GM23338 (cell line): ENCODE results near the gene CASTOR2. TPM values are rescaled to one million over a fixed set of nuclear protein-coding genes. Genes with fewer than 3 reads are reported as not detected.

Source experiments
- ATAC-seq: fragments of 200-7000 bp; cut with Tn5 transposase; 3 replicates; pipeline ENCODE4 v1.9.1; 2020
- DNase-seq: peaks from one replicate; pipeline ENCODE4 v3.0.0-alpha.2; 2015; ENCODE audit warnings: low spot score
- H2AFZ ChIP-seq: fragments of 200-600 bp; sonication (generic); 2 replicates; pipeline ENCODE4 v1.8.0; 2016; ENCODE audit warnings: antibody characterized with exemption, mild to moderate bottlenecking, moderate library complexity
- H3F3A ChIP-seq: fragments of 200-600 bp; sonication (generic); replicated peaks from 2 replicates; pipeline ENCODE4 v1.8.0; 2017; ENCODE audit warnings: antibody characterized with exemption, mixed run types, low read depth
- H3K27ac ChIP-seq: fragments of 200-600 bp; sonication (generic); 2 replicates; pipeline ENCODE4 v1.6.1; 2016; ENCODE audit warnings: low read depth
- H3K27me3 ChIP-seq: fragments of 200-600 bp; sonication (generic); 2 replicates; pipeline ENCODE4 v1.8.0; 2016; ENCODE audit warnings: mild to moderate bottlenecking, mixed run types, moderate library complexity; ENCODE audit not compliant: insufficient read depth
- H3K36me3 ChIP-seq: fragments of 200-600 bp; sonication (generic); 2 replicates; pipeline ENCODE4 v1.8.0; 2016; ENCODE audit warnings: mild to moderate bottlenecking; ENCODE audit not compliant: insufficient read depth
- H3K4me1 ChIP-seq: fragments of 200-600 bp; sonication (generic); 2 replicates; pipeline ENCODE4 v1.8.0; 2016; ENCODE audit warnings: mild to moderate bottlenecking, moderate library complexity; ENCODE audit not compliant: insufficient read depth
- H3K4me2 ChIP-seq: fragments of 200-600 bp; sonication (generic); 2 replicates; pipeline ENCODE4 v1.7.1; 2017; ENCODE audit warnings: mixed run types
- H3K4me3 ChIP-seq: fragments of 200-600 bp; sonication (generic); 2 replicates; pipeline ENCODE4 v1.6.1; 2016; ENCODE audit warnings: mixed run types
- H3K79me2 ChIP-seq: fragments of 200-600 bp; sonication (generic); replicated peaks from 2 replicates; pipeline ENCODE4 v1.8.0; 2017; ENCODE audit warnings: mild to moderate bottlenecking; ENCODE audit not compliant: insufficient read depth
- H3K9me2 ChIP-seq: fragments of 200-600 bp; sonication (generic); 2 replicates; pipeline ENCODE4 v1.8.0; 2017; ENCODE audit not compliant: insufficient read depth
- H4K20me1 ChIP-seq: fragments of 200-600 bp; sonication (generic); replicated peaks from 2 replicates; pipeline ENCODE4 v1.8.0; 2017; ENCODE audit warnings: mild to moderate bottlenecking; ENCODE audit not compliant: insufficient read depth
- H3K27ac Mint-ChIP-seq: 2 replicates; pipeline ENCODE4 v1.8.0; 2020; ENCODE audit warnings: inconsistent platforms, mild to moderate bottlenecking, moderate library complexity, mixed read lengths
- H3K27me3 Mint-ChIP-seq: 3 replicates; pipeline ENCODE4 v1.8.0; 2022; ENCODE audit warnings: low read depth, mild to moderate bottlenecking, moderate library complexity, mixed read lengths, inconsistent platforms; ENCODE audit not compliant: insufficient read depth, poor library complexity
- H3K36me3 Mint-ChIP-seq: 3 replicates; pipeline ENCODE4 v1.8.0; 2021; ENCODE audit warnings: low read depth, mild to moderate bottlenecking, inconsistent platforms, moderate library complexity, mixed read lengths
- H3K4me1 Mint-ChIP-seq: 3 replicates; pipeline ENCODE4 v1.8.0; 2020; ENCODE audit warnings: mild to moderate bottlenecking, inconsistent platforms, mixed read lengths
- H3K4me3 Mint-ChIP-seq: 3 replicates; pipeline ENCODE4 v1.8.0; 2021; ENCODE audit warnings: moderate library complexity, mild to moderate bottlenecking, inconsistent platforms, mixed read lengths
- H3K9me3 Mint-ChIP-seq: 3 replicates; pipeline ENCODE4 v1.8.0; 2020; ENCODE audit warnings: moderate library complexity, mild to moderate bottlenecking, inconsistent platforms, mixed read lengths
- CREB1 ChIP-seq: fragments of 250-450 bp; sonication (Bioruptor Pico); IDR thresholded peaks from 2 replicates; pipeline ENCODE4 v1.5.0; 2020; ENCODE audit warnings: low read depth, mild to moderate bottlenecking, moderate library complexity
- EZH2 ChIP-seq: fragments of 200-600 bp; sonication (generic); IDR thresholded peaks from one replicate; pipeline ENCODE4 v1.8.0; 2017; ENCODE audit warnings: antibody characterized with exemption, mild to moderate bottlenecking, low read depth; ENCODE audit not compliant: unreplicated experiment
- EZH2phosphoT487 ChIP-seq: fragments of 200-600 bp; sonication (generic); IDR thresholded peaks from one replicate; pipeline ENCODE4 v1.8.1; 2018; ENCODE audit warnings: antibody characterized with exemption; ENCODE audit not compliant: unreplicated experiment
- JUNB ChIP-seq: IDR thresholded peaks from one replicate; pipeline ENCODE4 v1.6.1; 2016; ENCODE audit warnings: antibody characterized with exemption; ENCODE audit not compliant: unreplicated experiment
- NANOG ChIP-seq: IDR thresholded peaks from 2 replicates; pipeline ENCODE4 v1.6.1; 2016; ENCODE audit warnings: antibody characterized with exemption, borderline replicate concordance
- POLR2AphosphoS5 ChIP-seq: IDR thresholded peaks from 2 replicates; pipeline ENCODE4 v1.6.1; 2016; ENCODE audit warnings: antibody characterized with exemption, low read depth
- STAT1 ChIP-seq: IDR thresholded peaks from one replicate; pipeline ENCODE4 v1.6.1; 2016; ENCODE audit warnings: antibody characterized with exemption; ENCODE audit not compliant: unreplicated experiment
- ZNF114 ChIP-seq: fragments of 250-450 bp; sonication (Bioruptor Pico); IDR thresholded peaks from 2 replicates; pipeline ENCODE4 v1.5.0; 2020; ENCODE audit warnings: mild to moderate bottlenecking, moderate library complexity
- ZNF331 ChIP-seq: fragments of 250-450 bp; sonication (Bioruptor Pico); IDR thresholded peaks from 2 replicates; pipeline ENCODE4 v1.5.0; 2020; ENCODE audit warnings: low read depth, mild to moderate bottlenecking, moderate library complexity
- polyA plus RNA-seq: library from polyadenylated mRNA; unstranded; fragments of >200 nt; fragmentation: Nextera tagmentation; extraction: Ambion mirVana; gene quantifications from 2 replicates; pipeline ENCODE4 v1.2.1, GENCODE V29; 2016
- total RNA-seq: library from RNA; depleted of rRNA; stranded (reverse); fragments of >200 nt; shearing (Covaris generic); gene quantifications from 2 replicates; pipeline ENCODE4 v1.2.3, GENCODE V29; 2014
- TF ChIP-seq, protein P1 (sequence below): IDR thresholded peaks from 2 replicates; pipeline ENCODE4 v1.6.1; 2016; ENCODE audit warnings: antibody characterized with exemption
- TF ChIP-seq, protein P2 (sequence below), 2 experiments: fragments of 200-600 bp in 1 of 2; sonication (generic) in 1 of 2; conservative IDR thresholded peaks; 2 replicates each; pipeline versions ENCODE4 v1.5.1 to v1.6.1; 2016 to 2017; ENCODE audit warnings: antibody characterized with exemption in 2 of 2, low read depth in 2 of 2, mild to moderate bottlenecking in 2 of 2, moderate library complexity in 1 of 2
- TF ChIP-seq, protein P3 (sequence below): IDR thresholded peaks from one replicate; pipeline ENCODE4 v1.6.1; 2018; ENCODE audit warnings: antibody characterized with exemption; ENCODE audit not compliant: unreplicated experiment
- TF ChIP-seq, protein P4 (sequence below): fragments of 250-450 bp; sonication (Bioruptor Pico); IDR thresholded peaks from 2 replicates; pipeline ENCODE4 v1.5.0; 2020; ENCODE audit warnings: mild to moderate bottlenecking, moderate library complexity

Gene CASTOR2
- total and polyA plus RNA-seq, 2 experiments from 2014 or later, result 3.2 to 35.7 TPM

DNA sequence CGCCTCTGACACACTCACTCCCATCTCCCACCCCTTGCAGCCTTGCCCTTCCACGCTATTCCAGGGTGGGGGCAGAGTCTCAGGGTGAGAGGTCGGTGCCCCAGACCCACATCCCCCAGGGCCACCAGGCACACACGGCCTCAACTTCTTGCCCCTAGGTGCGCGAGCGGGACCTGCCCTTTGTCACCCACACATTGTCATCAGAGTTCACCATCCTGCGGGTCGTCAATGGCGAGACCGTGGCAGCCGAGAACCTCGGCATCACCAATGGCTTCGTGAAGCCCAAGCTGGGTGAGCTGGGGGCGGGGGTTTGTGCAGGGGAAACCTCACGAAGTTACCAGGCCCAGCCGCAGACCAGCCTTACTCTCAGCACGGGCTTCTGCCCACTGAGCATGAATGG, 53.3 kb downstream of the CASTOR2 start:
- no peaks in the 10 kb centered on the region for H3K36me3 ChIP-seq
- Mint-ChIP-seq H3K27ac (no peak overlapping the region), H3K9me3 (no peaks in the 10 kb centered on the region), H3K27me3 (peaks cover 12% of the 10 kb centered on the region), H3K4me3 (no peak overlapping the region), H3K4me1 (no peaks in the 10 kb centered on the region; the same call in 2 of the 3 replicates), H3K36me3 (peaks cover 8% of the 10 kb centered on the region; the same call in 2 of the 3 replicates)
- H3K79me2 ChIP-seq, result no peaks in the 10 kb centered on the region
- no peak for ATAC-seq
- H3K4me1 ChIP-seq, result no peaks in the 10 kb centered on the region
- no peak overlapping the region for H3K27ac ChIP-seq
- H3K4me3 ChIP-seq, result no peak overlapping the region
- no peaks in the 10 kb centered on the region for H3K9me2 ChIP-seq
- no peaks in the 10 kb centered on the region for H3F3A ChIP-seq
- H3K4me2 ChIP-seq, result no peak overlapping the region
- no peak for DNase-seq
- no peak for TF ChIP-seq ZNF331 (CRISPR knock-in tag)
- no peak for TF ChIP-seq NANOG
- TF ChIP-seq, protein P1, sequence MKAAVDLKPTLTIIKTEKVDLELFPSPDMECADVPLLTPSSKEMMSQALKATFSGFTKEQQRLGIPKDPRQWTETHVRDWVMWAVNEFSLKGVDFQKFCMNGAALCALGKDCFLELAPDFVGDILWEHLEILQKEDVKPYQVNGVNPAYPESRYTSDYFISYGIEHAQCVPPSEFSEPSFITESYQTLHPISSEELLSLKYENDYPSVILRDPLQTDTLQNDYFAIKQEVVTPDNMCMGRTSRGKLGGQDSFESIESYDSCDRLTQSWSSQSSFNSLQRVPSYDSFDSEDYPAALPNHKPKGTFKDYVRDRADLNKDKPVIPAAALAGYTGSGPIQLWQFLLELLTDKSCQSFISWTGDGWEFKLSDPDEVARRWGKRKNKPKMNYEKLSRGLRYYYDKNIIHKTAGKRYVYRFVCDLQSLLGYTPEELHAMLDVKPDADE, result no peak
- TF ChIP-seq, protein P2, sequence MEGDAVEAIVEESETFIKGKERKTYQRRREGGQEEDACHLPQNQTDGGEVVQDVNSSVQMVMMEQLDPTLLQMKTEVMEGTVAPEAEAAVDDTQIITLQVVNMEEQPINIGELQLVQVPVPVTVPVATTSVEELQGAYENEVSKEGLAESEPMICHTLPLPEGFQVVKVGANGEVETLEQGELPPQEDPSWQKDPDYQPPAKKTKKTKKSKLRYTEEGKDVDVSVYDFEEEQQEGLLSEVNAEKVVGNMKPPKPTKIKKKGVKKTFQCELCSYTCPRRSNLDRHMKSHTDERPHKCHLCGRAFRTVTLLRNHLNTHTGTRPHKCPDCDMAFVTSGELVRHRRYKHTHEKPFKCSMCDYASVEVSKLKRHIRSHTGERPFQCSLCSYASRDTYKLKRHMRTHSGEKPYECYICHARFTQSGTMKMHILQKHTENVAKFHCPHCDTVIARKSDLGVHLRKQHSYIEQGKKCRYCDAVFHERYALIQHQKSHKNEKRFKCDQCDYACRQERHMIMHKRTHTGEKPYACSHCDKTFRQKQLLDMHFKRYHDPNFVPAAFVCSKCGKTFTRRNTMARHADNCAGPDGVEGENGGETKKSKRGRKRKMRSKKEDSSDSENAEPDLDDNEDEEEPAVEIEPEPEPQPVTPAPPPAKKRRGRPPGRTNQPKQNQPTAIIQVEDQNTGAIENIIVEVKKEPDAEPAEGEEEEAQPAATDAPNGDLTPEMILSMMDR (conservative IDR thresholded peaks at IDR 0.05; ENCODE audit: low read depth in 2 of 2), result no peak
- TF ChIP-seq, protein P3, sequence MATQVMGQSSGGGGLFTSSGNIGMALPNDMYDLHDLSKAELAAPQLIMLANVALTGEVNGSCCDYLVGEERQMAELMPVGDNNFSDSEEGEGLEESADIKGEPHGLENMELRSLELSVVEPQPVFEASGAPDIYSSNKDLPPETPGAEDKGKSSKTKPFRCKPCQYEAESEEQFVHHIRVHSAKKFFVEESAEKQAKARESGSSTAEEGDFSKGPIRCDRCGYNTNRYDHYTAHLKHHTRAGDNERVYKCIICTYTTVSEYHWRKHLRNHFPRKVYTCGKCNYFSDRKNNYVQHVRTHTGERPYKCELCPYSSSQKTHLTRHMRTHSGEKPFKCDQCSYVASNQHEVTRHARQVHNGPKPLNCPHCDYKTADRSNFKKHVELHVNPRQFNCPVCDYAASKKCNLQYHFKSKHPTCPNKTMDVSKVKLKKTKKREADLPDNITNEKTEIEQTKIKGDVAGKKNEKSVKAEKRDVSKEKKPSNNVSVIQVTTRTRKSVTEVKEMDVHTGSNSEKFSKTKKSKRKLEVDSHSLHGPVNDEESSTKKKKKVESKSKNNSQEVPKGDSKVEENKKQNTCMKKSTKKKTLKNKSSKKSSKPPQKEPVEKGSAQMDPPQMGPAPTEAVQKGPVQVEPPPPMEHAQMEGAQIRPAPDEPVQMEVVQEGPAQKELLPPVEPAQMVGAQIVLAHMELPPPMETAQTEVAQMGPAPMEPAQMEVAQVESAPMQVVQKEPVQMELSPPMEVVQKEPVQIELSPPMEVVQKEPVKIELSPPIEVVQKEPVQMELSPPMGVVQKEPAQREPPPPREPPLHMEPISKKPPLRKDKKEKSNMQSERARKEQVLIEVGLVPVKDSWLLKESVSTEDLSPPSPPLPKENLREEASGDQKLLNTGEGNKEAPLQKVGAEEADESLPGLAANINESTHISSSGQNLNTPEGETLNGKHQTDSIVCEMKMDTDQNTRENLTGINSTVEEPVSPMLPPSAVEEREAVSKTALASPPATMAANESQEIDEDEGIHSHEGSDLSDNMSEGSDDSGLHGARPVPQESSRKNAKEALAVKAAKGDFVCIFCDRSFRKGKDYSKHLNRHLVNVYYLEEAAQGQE, result no peak
- no peak for TF ChIP-seq ZNF114 (CRISPR knock-in tag)
- no peak for TF ChIP-seq EZH2phosphoT487
- no peak for TF ChIP-seq JUNB
- TF ChIP-seq EZH2, result no peak
- no peak for TF ChIP-seq STAT1
- TF ChIP-seq, protein P4, sequence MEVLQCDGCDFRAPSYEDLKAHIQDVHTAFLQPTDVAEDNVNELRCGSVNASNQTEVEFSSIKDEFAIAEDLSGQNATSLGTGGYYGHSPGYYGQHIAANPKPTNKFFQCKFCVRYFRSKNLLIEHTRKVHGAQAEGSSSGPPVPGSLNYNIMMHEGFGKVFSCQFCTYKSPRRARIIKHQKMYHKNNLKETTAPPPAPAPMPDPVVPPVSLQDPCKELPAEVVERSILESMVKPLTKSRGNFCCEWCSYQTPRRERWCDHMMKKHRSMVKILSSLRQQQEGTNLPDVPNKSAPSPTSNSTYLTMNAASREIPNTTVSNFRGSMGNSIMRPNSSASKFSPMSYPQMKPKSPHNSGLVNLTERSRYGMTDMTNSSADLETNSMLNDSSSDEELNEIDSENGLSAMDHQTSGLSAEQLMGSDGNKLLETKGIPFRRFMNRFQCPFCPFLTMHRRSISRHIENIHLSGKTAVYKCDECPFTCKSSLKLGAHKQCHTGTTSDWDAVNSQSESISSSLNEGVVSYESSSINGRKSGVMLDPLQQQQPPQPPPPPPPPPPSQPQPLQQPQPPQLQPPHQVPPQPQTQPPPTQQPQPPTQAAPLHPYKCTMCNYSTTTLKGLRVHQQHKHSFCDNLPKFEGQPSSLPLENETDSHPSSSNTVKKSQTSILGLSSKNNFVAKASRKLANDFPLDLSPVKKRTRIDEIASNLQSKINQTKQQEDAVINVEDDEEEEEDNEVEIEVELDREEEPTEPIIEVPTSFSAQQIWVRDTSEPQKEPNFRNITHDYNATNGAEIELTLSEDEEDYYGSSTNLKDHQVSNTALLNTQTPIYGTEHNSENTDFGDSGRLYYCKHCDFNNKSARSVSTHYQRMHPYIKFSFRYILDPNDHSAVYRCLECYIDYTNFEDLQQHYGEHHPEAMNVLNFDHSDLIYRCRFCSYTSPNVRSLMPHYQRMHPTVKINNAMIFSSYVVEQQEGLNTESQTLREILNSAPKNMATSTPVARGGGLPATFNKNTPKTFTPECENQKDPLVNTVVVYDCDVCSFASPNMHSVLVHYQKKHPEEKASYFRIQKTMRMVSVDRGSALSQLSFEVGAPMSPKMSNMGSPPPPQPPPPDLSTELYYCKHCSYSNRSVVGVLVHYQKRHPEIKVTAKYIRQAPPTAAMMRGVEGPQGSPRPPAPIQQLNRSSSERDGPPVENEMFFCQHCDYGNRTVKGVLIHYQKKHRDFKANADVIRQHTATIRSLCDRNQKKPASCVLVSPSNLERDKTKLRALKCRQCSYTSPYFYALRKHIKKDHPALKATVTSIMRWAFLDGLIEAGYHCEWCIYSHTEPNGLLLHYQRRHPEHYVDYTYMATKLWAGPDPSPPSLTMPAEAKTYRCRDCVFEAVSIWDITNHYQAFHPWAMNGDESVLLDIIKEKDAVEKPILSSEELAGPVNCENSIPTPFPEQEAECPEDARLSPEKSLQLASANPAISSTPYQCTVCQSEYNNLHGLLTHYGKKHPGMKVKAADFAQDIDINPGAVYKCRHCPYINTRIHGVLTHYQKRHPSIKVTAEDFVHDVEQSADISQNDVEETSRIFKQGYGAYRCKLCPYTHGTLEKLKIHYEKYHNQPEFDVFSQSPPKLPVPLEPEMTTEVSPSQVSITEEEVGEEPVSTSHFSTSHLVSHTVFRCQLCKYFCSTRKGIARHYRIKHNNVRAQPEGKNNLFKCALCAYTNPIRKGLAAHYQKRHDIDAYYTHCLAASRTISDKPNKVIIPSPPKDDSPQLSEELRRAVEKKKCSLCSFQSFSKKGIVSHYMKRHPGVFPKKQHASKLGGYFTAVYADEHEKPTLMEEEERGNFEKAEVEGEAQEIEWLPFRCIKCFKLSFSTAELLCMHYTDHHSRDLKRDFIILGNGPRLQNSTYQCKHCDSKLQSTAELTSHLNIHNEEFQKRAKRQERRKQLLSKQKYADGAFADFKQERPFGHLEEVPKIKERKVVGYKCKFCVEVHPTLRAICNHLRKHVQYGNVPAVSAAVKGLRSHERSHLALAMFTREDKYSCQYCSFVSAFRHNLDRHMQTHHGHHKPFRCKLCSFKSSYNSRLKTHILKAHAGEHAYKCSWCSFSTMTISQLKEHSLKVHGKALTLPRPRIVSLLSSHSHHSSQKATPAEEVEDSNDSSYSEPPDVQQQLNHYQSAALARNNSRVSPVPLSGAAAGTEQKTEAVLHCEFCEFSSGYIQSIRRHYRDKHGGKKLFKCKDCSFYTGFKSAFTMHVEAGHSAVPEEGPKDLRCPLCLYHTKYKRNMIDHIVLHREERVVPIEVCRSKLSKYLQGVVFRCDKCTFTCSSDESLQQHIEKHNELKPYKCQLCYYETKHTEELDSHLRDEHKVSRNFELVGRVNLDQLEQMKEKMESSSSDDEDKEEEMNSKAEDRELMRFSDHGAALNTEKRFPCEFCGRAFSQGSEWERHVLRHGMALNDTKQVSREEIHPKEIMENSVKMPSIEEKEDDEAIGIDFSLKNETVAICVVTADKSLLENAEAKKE (CRISPR knock-in tag), result no peak
- TF ChIP-seq CREB1 (CRISPR knock-in tag), result no peak
- TF ChIP-seq POLR2AphosphoS5, result no peak
- H2AFZ ChIP-seq, result no peak overlapping the region
- H3K27me3 ChIP-seq, result no peaks in the 10 kb centered on the region
- H4K20me1 ChIP-seq, result no peaks in the 10 kb centered on the region
